Suppressor macrophage treated with lipopolysaccharide for 1 hour (primary cell): ENCODE results near the gene THPO.
A peak's percentile ranks its signal among the peaks of the same experiment; 100 is the strongest.
"Not testable (repeated sequence)": the region's sequence is repeated elsewhere in the genome, so short reads cannot be mapped to it uniquely, and the experiment has no call there.

Experiments
- DNase-seq, 3 donors: peaks; one replicate each; pipeline ENCODE4 v3.0.0-alpha.2; 2020 to 2022

THPO gene

GRCh38 chr3:184347321-184348056 is 30.5 kb downstream of the THPO start:
- DNase-seq: no peak

- DNase-seq: no peak
Measured at GRCh38 chr3:184346480-184347190, 31.4 kb downstream of the THPO start.

GRCh38 chr3:184345317-184346144 is 32.5 kb downstream of the THPO start:
- peak; percentile 82 to 86 (median 83) for DNase-seq

- DNase-seq: no peak
Measured at GRCh38 chr3:184344579-184345316, 33.3 kb downstream of the THPO start.

- no peak for DNase-seq
Measured at GRCh38 chr3:184343200-184343876, 34.7 kb downstream of the THPO start.

GRCh38 chr3:184341925-184342324 is 36.1 kb downstream of the THPO start:
- DNase-seq: no peak

GRCh38 chr3:184339451-184340135 is 38.4 kb downstream of the THPO start:
- DNase-seq: not testable (repeated sequence)

GRCh38 chr3:184339001-184339400 is 39.0 kb downstream of the THPO start:
- DNase-seq: no peak

- peak; percentile 49 to 77 (median 56) for DNase-seq
Measured at GRCh38 chr3:184338511-184338945, 39.5 kb downstream of the THPO start.

GRCh38 chr3:184337981-184338380 is 40.0 kb downstream of the THPO start:
- no peak for DNase-seq

GRCh38 chr3:184337399-184337714 is 40.6 kb downstream of the THPO start, which contains the start of gene FAM131A:
FAM131A (plus strand) TSS chr3:184337600; CDS start chr3:184337631, 31 bp downstream.
- DNase-seq: no peak

GRCh38 chr3:184336547-184337398 is 41.2 kb downstream of the THPO start:
- DNase-seq: peak; percentile 58 to 69 (median 69)

GRCh38 chr3:184335661-184336546 is 42.1 kb downstream of the THPO start:
- DNase-seq: peak; percentile 84 to 95 (median 92)

- DNase-seq: no peak
Measured at GRCh38 chr3:184335291-184335660, 42.7 kb downstream of the THPO start.

GRCh38 chr3:184334470-184335158 is 43.4 kb downstream of the THPO start:
- peak; percentile 56 to 71 (median 69) for DNase-seq

GRCh38 chr3:184333700-184334099 is 44.3 kb downstream of the THPO start:
- no peak for DNase-seq

GRCh38 chr3:184333190-184333589 is 44.8 kb downstream of the THPO start:
- no peak for DNase-seq

GRCh38 chr3:184332370-184333090 is 45.5 kb downstream of the THPO start:
- no peak for DNase-seq
